Osteocyte (in vitro differentiated cells): ENCODE measurements around the gene AMPD3. TPM values are rescaled to one million over a fixed set of nuclear protein-coding genes. Genes with fewer than 3 reads are reported as not detected.

Experiments
- DNase-seq: peaks from one replicate; pipeline ENCODE4 v3.0.0; 2021; ENCODE audit warnings: mixed read lengths; ENCODE audit not compliant: unreplicated experiment; ENCODE audit errors: extremely low spot score
- H3K27ac Mint-ChIP-seq: one replicate; pipeline ENCODE4 v1.8.0; 2021; ENCODE audit warnings: mild to moderate bottlenecking, mixed read lengths; ENCODE audit not compliant: unreplicated experiment
- H3K27me3 Mint-ChIP-seq: one replicate; pipeline ENCODE4 v1.8.0; 2021; ENCODE audit warnings: mixed read lengths; ENCODE audit not compliant: unreplicated experiment
- H3K36me3 Mint-ChIP-seq: one replicate; pipeline ENCODE4 v1.8.0; 2021; ENCODE audit warnings: mixed read lengths; ENCODE audit not compliant: unreplicated experiment
- H3K4me1 Mint-ChIP-seq: one replicate; pipeline ENCODE4 v1.8.0; 2021; ENCODE audit warnings: mixed read lengths; ENCODE audit not compliant: unreplicated experiment
- H3K4me3 Mint-ChIP-seq: one replicate; pipeline ENCODE4 v1.8.0; 2021; ENCODE audit warnings: mild to moderate bottlenecking, moderate library complexity, mixed read lengths; ENCODE audit not compliant: unreplicated experiment
- H3K9me3 Mint-ChIP-seq: one replicate; pipeline ENCODE4 v1.8.0; 2021; ENCODE audit warnings: mixed read lengths; ENCODE audit not compliant: unreplicated experiment
- CTCF ChIP-seq: fragments of 200-600 bp; sonication (generic); IDR thresholded peaks from 2 replicates; pipeline ENCODE4 v1.5.0; 2021; ENCODE audit warnings: antibody characterized with exemption, mild to moderate bottlenecking, moderate library complexity
- total RNA-seq: library from RNA; stranded (reverse); gene quantifications from 2 replicates; pipeline ENCODE4 v1.2.1, GENCODE V29; 2021

The AMPD3 gene
- total RNA-seq, 1 donor from 2014 or later: 5.3 TPM

- no peak for DNase-seq
- Mint-ChIP-seq H3K9me3 (no peaks in the 10 kb centered on the region), H3K4me1 (peaks cover 16% of the 10 kb centered on the region), H3K27ac (no peak overlapping the region), H3K27me3 (no peaks in the 10 kb centered on the region), H3K4me3 (no peak overlapping the region), H3K36me3 (peaks cover 4% of the 10 kb centered on the region)
- no peak for TF ChIP-seq CTCF
These were observed 48.2 kb downstream of the AMPD3 start for GRCh38 chr11:10503221-10503620.

- DNase-seq: no peak
These were observed 48.9 kb downstream of the AMPD3 start for GRCh38 chr11:10503777-10504480.

GRCh38 chr11:10504490-10504889 is 49.4 kb downstream of the AMPD3 start:
- H3K4me1 Mint-ChIP-seq: peaks cover 16% of the 10 kb centered on the region
- H3K36me3 Mint-ChIP-seq: peaks cover 4% of the 10 kb centered on the region
- no peaks in the 10 kb centered on the region for H3K9me3 Mint-ChIP-seq
- H3K27me3 Mint-ChIP-seq: no peaks in the 10 kb centered on the region
- H3K27ac Mint-ChIP-seq: peak overlapping the region; percentile 52
- H3K4me3 Mint-ChIP-seq: no peak overlapping the region
- no peak for TF ChIP-seq CTCF
- no peak for DNase-seq

More at GRCh38 chr11:10503777-10504480, 48.9 kb downstream of the AMPD3 start:
- Mint-ChIP-seq H3K27me3 (no peaks in the 10 kb centered on the region), H3K9me3 (no peaks in the 10 kb centered on the region), H3K4me3 (no peak overlapping the region), H3K36me3 (peaks cover 4% of the 10 kb centered on the region), H3K27ac (peak overlapping the region; percentile 52), H3K4me1 (peaks cover 16% of the 10 kb centered on the region)
- TF ChIP-seq CTCF: no peak

- no peak for TF ChIP-seq CTCF
- no peak overlapping the region for H3K4me3 Mint-ChIP-seq
- no peak for DNase-seq
- no peaks in the 10 kb centered on the region for H3K9me3 Mint-ChIP-seq
- H3K27me3 Mint-ChIP-seq: no peaks in the 10 kb centered on the region
- peaks cover 16% of the 10 kb centered on the region for H3K4me1 Mint-ChIP-seq
- H3K27ac Mint-ChIP-seq: no peak overlapping the region
- H3K36me3 Mint-ChIP-seq: peaks cover 4% of the 10 kb centered on the region
These were observed 50.4 kb downstream of the AMPD3 start for GRCh38 chr11:10505278-10506007.

GRCh38 chr11:10506008-10506370 is 50.9 kb downstream of the AMPD3 start:
- Mint-ChIP-seq H3K9me3 (no peaks in the 10 kb centered on the region), H3K4me1 (peaks cover 19% of the 10 kb centered on the region), H3K27me3 (no peaks in the 10 kb centered on the region), H3K36me3 (peaks cover 8% of the 10 kb centered on the region), H3K27ac (no peak overlapping the region), H3K4me3 (no peak overlapping the region)
- no peak for DNase-seq
- no peak for TF ChIP-seq CTCF
